Bronchus fibroblast of lung (primary cell): ENCODE data around the gene MYBPHL. TPM values are rescaled to one million over a fixed set of nuclear protein-coding genes. Genes with fewer than 3 reads are reported as not detected.

Source experiments
- total RNA-seq: library from RNA; depleted of rRNA; stranded (reverse); fragments of >200 nt; gene quantifications from 2 replicates; pipeline ENCODE4 v1.2.3, GENCODE V29; 2015

MYBPHL gene, protein sequence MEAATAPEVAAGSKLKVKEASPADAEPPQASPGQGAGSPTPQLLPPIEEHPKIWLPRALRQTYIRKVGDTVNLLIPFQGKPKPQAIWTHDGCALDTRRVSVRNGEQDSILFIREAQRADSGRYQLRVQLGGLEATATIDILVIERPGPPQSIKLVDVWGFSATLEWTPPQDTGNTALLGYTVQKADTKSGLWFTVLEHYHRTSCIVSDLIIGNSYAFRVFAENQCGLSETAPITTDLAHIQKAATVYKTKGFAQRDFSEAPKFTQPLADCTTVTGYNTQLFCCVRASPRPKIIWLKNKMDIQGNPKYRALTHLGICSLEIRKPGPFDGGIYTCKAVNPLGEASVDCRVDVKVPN
- not detected in 2 replicates for total RNA-seq

DNA sequence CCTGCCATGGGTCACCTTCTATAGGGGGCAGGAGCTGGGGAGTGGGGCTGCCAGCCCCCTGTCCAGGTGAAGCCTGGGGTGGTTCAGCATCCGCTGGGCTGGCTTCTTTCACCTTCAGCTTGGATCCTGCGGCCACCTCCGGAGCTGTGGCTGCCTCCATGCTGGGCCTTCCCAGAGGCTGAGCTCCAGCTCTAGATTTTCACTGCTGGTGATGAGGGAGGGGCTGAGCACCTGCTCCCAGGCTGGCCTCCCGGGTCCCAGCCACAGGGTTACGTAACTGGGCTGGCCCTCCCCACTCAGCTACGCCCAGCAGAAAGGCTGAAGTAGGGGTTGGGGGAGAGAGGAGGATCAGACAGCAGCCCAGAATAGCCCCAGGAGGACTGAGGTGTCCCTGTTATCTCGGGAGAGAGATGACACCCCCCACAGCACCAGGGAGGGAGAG lies at the start of gene MYBPHL:
Gene MYBPHL, minus strand, starts transcription at position 180 of the 442 bp plus-strand sequence. Its CDS starts 20 bp downstream, at position 160.

DNA sequence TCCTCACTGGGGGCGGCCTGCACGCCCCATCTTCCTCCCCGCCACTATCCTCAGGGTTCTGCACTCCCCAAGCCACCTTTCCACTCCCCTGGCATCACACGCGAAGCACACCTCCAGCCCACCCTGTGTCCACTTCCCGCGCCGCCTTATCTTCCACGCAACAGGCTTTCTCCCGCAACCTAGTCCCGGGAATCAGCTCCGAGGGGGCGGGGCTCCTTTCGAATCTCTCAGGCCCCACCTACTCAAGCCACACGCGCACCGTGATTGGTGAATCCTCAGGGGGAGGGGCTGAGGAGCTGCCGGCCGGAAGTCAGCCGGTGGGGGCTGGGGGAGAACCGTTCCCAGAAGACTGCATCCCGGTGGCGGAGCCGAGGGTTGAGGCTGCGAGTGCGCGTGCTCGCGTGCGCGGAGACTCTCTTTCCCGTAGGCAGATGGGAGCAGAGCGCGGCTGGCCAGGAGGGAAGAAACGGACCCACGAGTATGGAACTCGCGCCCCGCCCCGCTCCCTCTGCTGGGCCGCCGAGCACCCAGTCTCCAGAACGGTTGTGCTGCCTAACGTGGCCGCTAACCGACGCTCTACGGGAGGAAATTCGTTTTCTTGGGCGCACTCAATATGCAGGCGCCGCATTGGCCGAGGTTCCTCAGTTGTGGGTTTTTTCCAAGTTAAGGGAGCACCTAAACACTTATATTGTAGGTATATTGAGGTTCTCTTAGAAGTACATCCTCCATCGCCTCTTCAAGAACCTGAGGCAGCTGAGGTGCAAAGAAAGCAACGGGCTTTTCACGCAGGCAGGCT lies 23.7 kb downstream of the MYBPHL start, which contains the start of gene PSRC1:
Gene PSRC1, minus strand, starts transcription at position 194 of the 796 bp plus-strand sequence.

DNA sequence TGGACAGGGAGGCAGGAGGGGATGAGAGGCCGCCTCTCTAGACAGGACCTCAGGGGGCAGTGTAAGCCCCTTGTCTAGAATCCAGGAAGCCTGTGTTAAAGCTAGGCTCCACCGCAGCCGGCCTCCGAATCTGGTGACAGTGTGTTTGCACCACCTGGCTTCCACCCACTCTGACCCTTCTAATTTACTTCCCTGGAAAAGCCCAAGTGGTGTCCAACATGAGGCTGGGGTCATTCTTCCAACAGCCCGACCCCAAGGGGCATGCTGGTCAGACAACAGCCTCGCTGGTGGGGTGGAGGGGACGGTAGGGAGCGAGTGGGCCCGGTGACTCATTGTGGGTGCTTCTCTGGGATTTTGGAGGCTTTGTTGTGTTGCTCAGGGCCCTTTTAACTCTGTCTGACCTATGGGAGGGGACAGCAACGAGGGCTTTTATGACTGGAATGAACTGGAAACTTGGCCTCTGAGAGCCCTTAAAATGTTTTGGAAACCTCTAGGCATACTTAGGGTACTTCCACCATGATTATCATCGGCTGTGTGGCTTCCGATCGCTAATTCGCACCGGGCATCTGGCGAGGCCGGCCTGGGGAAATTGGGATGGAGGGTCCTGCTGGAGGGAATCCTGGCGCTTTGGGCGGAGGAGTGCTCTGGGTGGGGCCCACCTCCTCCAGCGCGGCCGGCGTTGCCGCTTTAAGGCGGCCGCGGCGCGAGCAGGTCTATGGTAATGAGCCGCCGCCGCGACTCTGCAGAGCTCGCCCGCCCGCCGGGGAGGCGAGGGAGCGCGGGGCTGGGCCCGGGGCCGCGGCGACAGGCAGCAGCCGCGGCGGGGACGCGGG lies 57.8 kb downstream of the MYBPHL start, which contains the start of gene CELSR2:
Gene CELSR2, plus strand, starts transcription at position 743 of the 833 bp plus-strand sequence. CDS start 541 bp downstream, outside the sequence.

Other genes starting within 250 kb of the MYBPHL start
- gene TAF13, start 231.0 kb downstream of the MYBPHL start, total RNA-seq = 23.6 and 32.3 TPM in 2 replicates
- gene TMEM167B, start 216.2 kb downstream of the MYBPHL start, total RNA-seq = 17.4 and 17.7 TPM in 2 replicates
- gene ELAPOR1, start 192.9 kb downstream of the MYBPHL start, total RNA-seq = under 0.01 TPM in 1 of 2 replicates, not detected in the other
- gene SARS1, start 93.1 kb downstream of the MYBPHL start, total RNA-seq = 274 and 292 TPM in 2 replicates
- gene CELSR2, start 57.5 kb downstream of the MYBPHL start, total RNA-seq = 1.5 TPM in 2 replicates
- 50.4 TPM in 2 replicates for gene PSRC1, start 23.9 kb downstream of the MYBPHL start, total RNA-seq
- 15.5 and 17.7 TPM in 2 replicates for gene SORT1, start 90.9 kb upstream of the MYBPHL start, total RNA-seq
- gene PSMA5, start 119.4 kb upstream of the MYBPHL start, total RNA-seq = 34.6 and 35.2 TPM in 2 replicates
- gene SYPL2, start 159.5 kb upstream of the MYBPHL start, total RNA-seq = 0.15 and 0.17 TPM in 2 replicates
- gene ATXN7L2, start 176.9 kb upstream of the MYBPHL start, total RNA-seq = 3.9 and 5.2 TPM in 2 replicates
- gene CYB561D1, start 187.1 kb upstream of the MYBPHL start, total RNA-seq = 3.1 and 3.2 TPM in 2 replicates
- gene AMIGO1, start 202.7 kb upstream of the MYBPHL start, total RNA-seq = 0.89 and 1.0 TPM in 2 replicates
- not detected in 2 replicates for gene GPR61, start 232.9 kb upstream of the MYBPHL start, total RNA-seq
- 7.4 and 8.4 TPM in 2 replicates for gene GNAI3, start 241.6 kb upstream of the MYBPHL start, total RNA-seq